Measurements from ENCODE around the gene CMKLR1. TPM values are rescaled to one million over a fixed set of nuclear protein-coding genes. Genes with fewer than 3 reads are reported as not detected.

Gene CMKLR1
- total and polyA plus RNA-seq, 2 donors (not counting 3 experiments of a cell fraction or from before 2014, with no cell fraction given) = 0.61 TPM; not detected in 1

- dilution Hi-C loops (cut with MboI; ENCODE audit: extremely low pct_ligation_motif_present, low sequenced_read_pairs) = no loop called here
- no peak for FAIRE-seq
- TF ChIP-seq GATA2 (IDR thresholded peaks at IDR 0.05; ENCODE audit: insufficient read depth, insufficient read length, low read depth, low read length) (no peak), FOS (IDR thresholded peaks at IDR 0.05; ENCODE audit: borderline replicate concordance, insufficient read depth, low read length) (no peak), JUN (IDR thresholded peaks at IDR 0.05; ENCODE audit: borderline replicate concordance, insufficient read depth, insufficient read length, low read depth) (no peak), MAX (IDR thresholded peaks at IDR 0.05; ENCODE audit: insufficient read depth, insufficient read length) (no peak), EZH2 (IDR thresholded peaks at IDR 0.05; ENCODE audit: borderline replicate concordance, low read depth, low read length, severe bottlenecking) (no peak), POLR2A (IDR thresholded peaks at IDR 0.05; ENCODE audit: low read depth, low read length) (no peak), MYC (IDR thresholded peaks at IDR 0.05; ENCODE audit: low read depth, low read length) (no peak), POLR2AphosphoS5 (IDR thresholded peaks at IDR 0.05; ENCODE audit: insufficient read depth, low read depth, low read length) (no peak)
- TF ChIP-seq, protein P1, sequence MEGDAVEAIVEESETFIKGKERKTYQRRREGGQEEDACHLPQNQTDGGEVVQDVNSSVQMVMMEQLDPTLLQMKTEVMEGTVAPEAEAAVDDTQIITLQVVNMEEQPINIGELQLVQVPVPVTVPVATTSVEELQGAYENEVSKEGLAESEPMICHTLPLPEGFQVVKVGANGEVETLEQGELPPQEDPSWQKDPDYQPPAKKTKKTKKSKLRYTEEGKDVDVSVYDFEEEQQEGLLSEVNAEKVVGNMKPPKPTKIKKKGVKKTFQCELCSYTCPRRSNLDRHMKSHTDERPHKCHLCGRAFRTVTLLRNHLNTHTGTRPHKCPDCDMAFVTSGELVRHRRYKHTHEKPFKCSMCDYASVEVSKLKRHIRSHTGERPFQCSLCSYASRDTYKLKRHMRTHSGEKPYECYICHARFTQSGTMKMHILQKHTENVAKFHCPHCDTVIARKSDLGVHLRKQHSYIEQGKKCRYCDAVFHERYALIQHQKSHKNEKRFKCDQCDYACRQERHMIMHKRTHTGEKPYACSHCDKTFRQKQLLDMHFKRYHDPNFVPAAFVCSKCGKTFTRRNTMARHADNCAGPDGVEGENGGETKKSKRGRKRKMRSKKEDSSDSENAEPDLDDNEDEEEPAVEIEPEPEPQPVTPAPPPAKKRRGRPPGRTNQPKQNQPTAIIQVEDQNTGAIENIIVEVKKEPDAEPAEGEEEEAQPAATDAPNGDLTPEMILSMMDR (IDR thresholded peaks at IDR 0.05; ENCODE audit: extremely low read depth in 1 of 2, insufficient read depth in 1 of 2, low read depth in 1 of 2, low read length in 2 of 2) = no peak
- no peak overlapping the region for H3K4me2 ChIP-seq (ENCODE audit: insufficient read depth, low read length)
- no peaks in the 10 kb centered on the region for H3K9me1 ChIP-seq (replicated peaks; ENCODE audit: control insufficient read depth, extremely low read depth, insufficient read depth, low read length)
- H3K79me2 ChIP-seq (ENCODE audit: control insufficient read depth, insufficient read depth, low read length) = no peaks in the 10 kb centered on the region
- ChIA-PET POLR2A (no interaction called here), CTCF (interaction anchor here (1.0 to 1.1 kb wide), 3 partner anchors 11 to 475 kb away, joined by 3 read pairs; no protein-coding TSS in a partner anchor)
- no peak for DNase-seq (ENCODE audit: low read depth, low spot score)
- intact Hi-C loops (cut with micrococcal nuclease) = no loop called here
- no peak overlapping the region for H3K9ac ChIP-seq (replicated peaks; ENCODE audit: extremely low read depth, insufficient read depth, low read length)
- H3K9me3 ChIP-seq (replicated peaks; ENCODE audit: control insufficient read depth, insufficient read depth, low read length) = no peaks in the 10 kb centered on the region
- no peak overlapping the region for H3K4me3 ChIP-seq (replicated peaks in 1 of 3; ENCODE audit: insufficient read depth in 1 of 3, low read depth in 1 of 3, low read length in 3 of 3)
- H4K20me1 ChIP-seq (replicated peaks; ENCODE audit: control insufficient read depth, extremely low read depth, insufficient read depth, low read length) = no peaks in the 10 kb centered on the region
- no TSS peak for BruUV-seq (replicated peaks)
- no peak overlapping the region for H3K27ac ChIP-seq (ENCODE audit: insufficient read depth, low read depth, low read length)
- no peaks in the 10 kb centered on the region for H3K36me3 ChIP-seq (ENCODE audit: control insufficient read depth in 2 of 2, extremely low read depth in 1 of 2, insufficient read depth in 2 of 2, low read length in 2 of 2)
- H3K27me3 ChIP-seq (ENCODE audit: control insufficient read depth in 2 of 2, insufficient read depth in 2 of 2, low read length in 2 of 2) = no peaks in the 10 kb centered on the region
- no peak overlapping the region for H2AFZ ChIP-seq (ENCODE audit: low read depth, low read length)
- no peaks in the 10 kb centered on the region for H3K4me1 ChIP-seq (ENCODE audit: control insufficient read depth, extremely low read depth, insufficient read depth, low read length)
These were observed 20.9 kb upstream of the CMKLR1 start for GRCh38 chr12:108360057-108360456.
